GM23338 (cell line): Measurements from ENCODE around the gene SRGAP1. TPM values are rescaled to one million over a fixed set of nuclear protein-coding genes. Genes with fewer than 3 reads are reported as not detected.

Experiments
- ATAC-seq: fragments of 200-7000 bp; cut with Tn5 transposase; 3 replicates; pipeline ENCODE4 v1.9.1; 2020
- DNase-seq: peaks from one replicate; pipeline ENCODE4 v3.0.0-alpha.2; 2015; ENCODE audit warnings: low spot score
- H2AFZ ChIP-seq: fragments of 200-600 bp; sonication (generic); 2 replicates; pipeline ENCODE4 v1.8.0; 2016; ENCODE audit warnings: antibody characterized with exemption, mild to moderate bottlenecking, moderate library complexity
- H3F3A ChIP-seq: fragments of 200-600 bp; sonication (generic); replicated peaks from 2 replicates; pipeline ENCODE4 v1.8.0; 2017; ENCODE audit warnings: antibody characterized with exemption, mixed run types, low read depth
- H3K27ac ChIP-seq: fragments of 200-600 bp; sonication (generic); 2 replicates; pipeline ENCODE4 v1.6.1; 2016; ENCODE audit warnings: low read depth
- H3K27me3 ChIP-seq: fragments of 200-600 bp; sonication (generic); 2 replicates; pipeline ENCODE4 v1.8.0; 2016; ENCODE audit warnings: mild to moderate bottlenecking, mixed run types, moderate library complexity; ENCODE audit not compliant: insufficient read depth
- H3K36me3 ChIP-seq: fragments of 200-600 bp; sonication (generic); 2 replicates; pipeline ENCODE4 v1.8.0; 2016; ENCODE audit warnings: mild to moderate bottlenecking; ENCODE audit not compliant: insufficient read depth
- H3K4me1 ChIP-seq: fragments of 200-600 bp; sonication (generic); 2 replicates; pipeline ENCODE4 v1.8.0; 2016; ENCODE audit warnings: mild to moderate bottlenecking, moderate library complexity; ENCODE audit not compliant: insufficient read depth
- H3K4me2 ChIP-seq: fragments of 200-600 bp; sonication (generic); 2 replicates; pipeline ENCODE4 v1.7.1; 2017; ENCODE audit warnings: mixed run types
- H3K4me3 ChIP-seq: fragments of 200-600 bp; sonication (generic); 2 replicates; pipeline ENCODE4 v1.6.1; 2016; ENCODE audit warnings: mixed run types
- H3K79me2 ChIP-seq: fragments of 200-600 bp; sonication (generic); replicated peaks from 2 replicates; pipeline ENCODE4 v1.8.0; 2017; ENCODE audit warnings: mild to moderate bottlenecking; ENCODE audit not compliant: insufficient read depth
- H3K9me2 ChIP-seq: fragments of 200-600 bp; sonication (generic); 2 replicates; pipeline ENCODE4 v1.8.0; 2017; ENCODE audit not compliant: insufficient read depth
- H4K20me1 ChIP-seq: fragments of 200-600 bp; sonication (generic); replicated peaks from 2 replicates; pipeline ENCODE4 v1.8.0; 2017; ENCODE audit warnings: mild to moderate bottlenecking; ENCODE audit not compliant: insufficient read depth
- H3K27ac Mint-ChIP-seq: 2 replicates; pipeline ENCODE4 v1.8.0; 2020; ENCODE audit warnings: inconsistent platforms, mild to moderate bottlenecking, moderate library complexity, mixed read lengths
- H3K27me3 Mint-ChIP-seq: 3 replicates; pipeline ENCODE4 v1.8.0; 2022; ENCODE audit warnings: low read depth, mild to moderate bottlenecking, moderate library complexity, mixed read lengths, inconsistent platforms; ENCODE audit not compliant: insufficient read depth, poor library complexity
- H3K36me3 Mint-ChIP-seq: 3 replicates; pipeline ENCODE4 v1.8.0; 2021; ENCODE audit warnings: low read depth, mild to moderate bottlenecking, inconsistent platforms, moderate library complexity, mixed read lengths
- H3K4me1 Mint-ChIP-seq: 3 replicates; pipeline ENCODE4 v1.8.0; 2020; ENCODE audit warnings: mild to moderate bottlenecking, inconsistent platforms, mixed read lengths
- H3K4me3 Mint-ChIP-seq: 3 replicates; pipeline ENCODE4 v1.8.0; 2021; ENCODE audit warnings: moderate library complexity, mild to moderate bottlenecking, inconsistent platforms, mixed read lengths
- H3K9me3 Mint-ChIP-seq: 3 replicates; pipeline ENCODE4 v1.8.0; 2020; ENCODE audit warnings: moderate library complexity, mild to moderate bottlenecking, inconsistent platforms, mixed read lengths
- EZH2phosphoT487 ChIP-seq: fragments of 200-600 bp; sonication (generic); IDR thresholded peaks from one replicate; pipeline ENCODE4 v1.8.1; 2018; ENCODE audit warnings: antibody characterized with exemption; ENCODE audit not compliant: unreplicated experiment
- JUNB ChIP-seq: IDR thresholded peaks from one replicate; pipeline ENCODE4 v1.6.1; 2016; ENCODE audit warnings: antibody characterized with exemption; ENCODE audit not compliant: unreplicated experiment
- POLR2AphosphoS5 ChIP-seq: IDR thresholded peaks from 2 replicates; pipeline ENCODE4 v1.6.1; 2016; ENCODE audit warnings: antibody characterized with exemption, low read depth
- STAT1 ChIP-seq: IDR thresholded peaks from one replicate; pipeline ENCODE4 v1.6.1; 2016; ENCODE audit warnings: antibody characterized with exemption; ENCODE audit not compliant: unreplicated experiment
- ZNF114 ChIP-seq: fragments of 250-450 bp; sonication (Bioruptor Pico); IDR thresholded peaks from 2 replicates; pipeline ENCODE4 v1.5.0; 2020; ENCODE audit warnings: mild to moderate bottlenecking, moderate library complexity
- ZNF331 ChIP-seq: fragments of 250-450 bp; sonication (Bioruptor Pico); IDR thresholded peaks from 2 replicates; pipeline ENCODE4 v1.5.0; 2020; ENCODE audit warnings: low read depth, mild to moderate bottlenecking, moderate library complexity
- polyA plus RNA-seq: library from polyadenylated mRNA; unstranded; fragments of >200 nt; fragmentation: Nextera tagmentation; extraction: Ambion mirVana; gene quantifications from 2 replicates; pipeline ENCODE4 v1.2.1, GENCODE V29; 2016
- total RNA-seq: library from RNA; depleted of rRNA; stranded (reverse); fragments of >200 nt; shearing (Covaris generic); gene quantifications from 2 replicates; pipeline ENCODE4 v1.2.3, GENCODE V29; 2014
- TF ChIP-seq, protein P1 (sequence below), 2 experiments: fragments of 200-600 bp in 1 of 2; sonication (generic) in 1 of 2; conservative IDR thresholded peaks; 2 replicates each; pipeline versions ENCODE4 v1.5.1 to v1.6.1; 2016 to 2017; ENCODE audit warnings: antibody characterized with exemption in 2 of 2, low read depth in 2 of 2, mild to moderate bottlenecking in 2 of 2, moderate library complexity in 1 of 2

Gene SRGAP1
- total and polyA plus RNA-seq, 2 experiments from 2014 or later = 6.1 to 8.1 TPM

DNA sequence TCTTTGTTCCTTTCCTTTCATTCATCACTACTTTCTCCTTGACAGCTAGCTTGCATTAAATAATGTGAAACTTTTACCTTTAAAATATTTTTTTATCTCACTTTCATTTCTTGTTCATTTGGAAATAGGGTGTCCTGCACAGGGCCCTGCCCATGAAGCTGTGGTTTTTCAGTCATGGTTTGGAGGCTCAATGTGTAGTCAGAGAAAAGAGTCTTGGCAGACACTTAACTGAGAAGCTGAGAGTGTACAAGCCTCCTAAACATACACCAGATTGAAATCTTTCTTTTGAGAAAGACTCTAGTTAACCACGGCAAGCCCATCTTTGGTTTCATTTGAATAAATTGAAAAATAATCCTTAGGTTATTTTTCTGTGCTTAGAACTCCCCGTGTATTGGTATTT, 303.4 kb downstream of the SRGAP1 start:
- DNase-seq = no peak
- no peak for ATAC-seq
- H3K4me3 Mint-ChIP-seq = no peak overlapping the region
- H3K9me3 Mint-ChIP-seq = no peaks in the 10 kb centered on the region
- Histone ChIP-seq H2AFZ (no peak overlapping the region), H3K4me3 (no peak overlapping the region), H3K4me1 (no peaks in the 10 kb centered on the region), H3K4me2 (no peak overlapping the region), H3K27ac (no peak overlapping the region), H3K36me3 (no peaks in the 10 kb centered on the region; the same call in 1 of the 2 replicates), H3K27me3 (no peaks in the 10 kb centered on the region), H3K79me2 (no peaks in the 10 kb centered on the region), H4K20me1 (no peaks in the 10 kb centered on the region), H3F3A (no peaks in the 10 kb centered on the region), H3K9me2 (0 out of 2 replicates have a peak, but pooled peaks cover 7% of the 10 kb centered on the region)
- no peaks in the 10 kb centered on the region for H3K36me3 Mint-ChIP-seq
- H3K4me1 Mint-ChIP-seq = no peaks in the 10 kb centered on the region
- H3K27ac Mint-ChIP-seq = no peak overlapping the region
- H3K27me3 Mint-ChIP-seq = no peaks in the 10 kb centered on the region
- no peak for TF ChIP-seq ZNF331
- TF ChIP-seq POLR2AphosphoS5 = no peak
- TF ChIP-seq STAT1 = no peak

- no peak overlapping the region for H3K4me3 Mint-ChIP-seq
- no peaks in the 10 kb centered on the region for H3F3A ChIP-seq
- DNase-seq (no peak), ATAC-seq (no peak)
- no peaks in the 10 kb centered on the region for H3K9me2 ChIP-seq
- H4K20me1 ChIP-seq = no peaks in the 10 kb centered on the region
- no peak overlapping the region for H3K27ac Mint-ChIP-seq
- no peaks in the 10 kb centered on the region for H3K9me3 Mint-ChIP-seq
- H3K4me3 ChIP-seq = no peak overlapping the region
- H3K27me3 ChIP-seq = no peaks in the 10 kb centered on the region
- H3K36me3 Mint-ChIP-seq = no peaks in the 10 kb centered on the region
- H3K4me1 ChIP-seq = no peaks in the 10 kb centered on the region
- H3K27me3 Mint-ChIP-seq = no peaks in the 10 kb centered on the region
- H3K79me2 ChIP-seq = no peaks in the 10 kb centered on the region
- H2AFZ ChIP-seq = no peak overlapping the region
- H3K4me1 Mint-ChIP-seq = no peaks in the 10 kb centered on the region
- no peak overlapping the region for H3K27ac ChIP-seq
- no peak for TF ChIP-seq JUNB
- TF ChIP-seq ZNF114 (CRISPR knock-in tag) = no peak
- TF ChIP-seq ZNF331 = no peak
- no peak for TF ChIP-seq STAT1
- no peak overlapping the region for H3K4me2 ChIP-seq
- H3K36me3 ChIP-seq = no peaks in the 10 kb centered on the region
Observed at GRCh38 chr12:64154677-64155076, 310.2 kb downstream of the SRGAP1 start.

DNA sequence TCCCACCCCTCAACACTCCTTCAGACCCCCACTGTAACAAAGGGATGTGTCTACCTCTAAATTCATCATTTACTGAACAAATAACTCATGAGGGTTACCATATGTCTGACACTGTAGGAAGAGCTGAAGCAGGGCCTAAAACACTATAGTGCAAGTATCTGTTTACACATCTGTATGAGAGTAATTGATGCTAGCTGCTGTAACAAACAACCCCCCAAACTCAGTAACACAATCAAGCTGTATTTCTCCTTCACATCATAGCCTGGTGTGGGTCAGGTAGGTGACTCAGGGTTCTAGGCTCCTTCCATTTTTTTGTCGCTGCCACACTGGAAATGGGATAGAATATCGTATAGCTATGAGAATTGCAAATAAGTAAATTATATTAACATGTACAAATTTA, 312.6 kb downstream of the SRGAP1 start:
- H3K36me3 ChIP-seq = no peaks in the 10 kb centered on the region
- H3K79me2 ChIP-seq = no peaks in the 10 kb centered on the region
- no peak overlapping the region for H3K27ac ChIP-seq
- H3F3A ChIP-seq = no peaks in the 10 kb centered on the region
- no peaks in the 10 kb centered on the region for H4K20me1 ChIP-seq
- H2AFZ ChIP-seq = no peak overlapping the region
- ATAC-seq (no peak), DNase-seq (no peak)
- no peaks in the 10 kb centered on the region for H3K36me3 Mint-ChIP-seq
- no peaks in the 10 kb centered on the region for H3K27me3 Mint-ChIP-seq
- no peaks in the 10 kb centered on the region for H3K9me2 ChIP-seq
- no peaks in the 10 kb centered on the region for H3K4me1 ChIP-seq
- no peak overlapping the region for H3K4me2 ChIP-seq
- no peak overlapping the region for H3K27ac Mint-ChIP-seq
- H3K27me3 ChIP-seq = no peaks in the 10 kb centered on the region
- H3K4me3 Mint-ChIP-seq = no peak overlapping the region
- TF ChIP-seq JUNB (no peak), EZH2phosphoT487 (no peak)
- TF ChIP-seq, protein P1, sequence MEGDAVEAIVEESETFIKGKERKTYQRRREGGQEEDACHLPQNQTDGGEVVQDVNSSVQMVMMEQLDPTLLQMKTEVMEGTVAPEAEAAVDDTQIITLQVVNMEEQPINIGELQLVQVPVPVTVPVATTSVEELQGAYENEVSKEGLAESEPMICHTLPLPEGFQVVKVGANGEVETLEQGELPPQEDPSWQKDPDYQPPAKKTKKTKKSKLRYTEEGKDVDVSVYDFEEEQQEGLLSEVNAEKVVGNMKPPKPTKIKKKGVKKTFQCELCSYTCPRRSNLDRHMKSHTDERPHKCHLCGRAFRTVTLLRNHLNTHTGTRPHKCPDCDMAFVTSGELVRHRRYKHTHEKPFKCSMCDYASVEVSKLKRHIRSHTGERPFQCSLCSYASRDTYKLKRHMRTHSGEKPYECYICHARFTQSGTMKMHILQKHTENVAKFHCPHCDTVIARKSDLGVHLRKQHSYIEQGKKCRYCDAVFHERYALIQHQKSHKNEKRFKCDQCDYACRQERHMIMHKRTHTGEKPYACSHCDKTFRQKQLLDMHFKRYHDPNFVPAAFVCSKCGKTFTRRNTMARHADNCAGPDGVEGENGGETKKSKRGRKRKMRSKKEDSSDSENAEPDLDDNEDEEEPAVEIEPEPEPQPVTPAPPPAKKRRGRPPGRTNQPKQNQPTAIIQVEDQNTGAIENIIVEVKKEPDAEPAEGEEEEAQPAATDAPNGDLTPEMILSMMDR (conservative IDR thresholded peaks at IDR 0.05; ENCODE audit: low read depth in 2 of 2) = no peak
- no peaks in the 10 kb centered on the region for H3K9me3 Mint-ChIP-seq
- no peaks in the 10 kb centered on the region for H3K4me1 Mint-ChIP-seq
- H3K4me3 ChIP-seq = no peak overlapping the region
